Immature natural killer cell (primary cell): Measurements from ENCODE around the gene SDS. TPM values are rescaled to one million over a fixed set of nuclear protein-coding genes. Genes with fewer than 3 reads are reported as not detected.
A peak's percentile ranks its signal among the peaks of the same experiment; 100 is the strongest.
"Not testable (repeated sequence)": the region's sequence is repeated elsewhere in the genome, so short reads cannot be mapped to it uniquely, and the experiment has no call there.

ENCODE experiments used
- DNase-seq, 3 donors: peaks; one replicate each; pipeline ENCODE4 v3.0.0; 2022; ENCODE audit warnings: mixed read lengths in 1 of 3
- H3K27ac Mint-ChIP-seq, 6 donors: one replicate each; pipeline ENCODE4 v1.8.0; 2020; ENCODE audit warnings: mixed read lengths in 6 of 6, mild to moderate bottlenecking in 5 of 6, inconsistent platforms in 4 of 6, moderate library complexity in 3 of 6
- H3K27me3 Mint-ChIP-seq, 3 donors: one replicate each; pipeline ENCODE4 v1.8.0; 2020 to 2021; ENCODE audit warnings: low read depth in 3 of 3, mild to moderate bottlenecking in 3 of 3, mixed read lengths in 3 of 3, moderate library complexity in 3 of 3, inconsistent platforms in 1 of 3
- H3K36me3 Mint-ChIP-seq, 3 donors: one replicate each; pipeline ENCODE4 v1.8.0; 2020; ENCODE audit warnings: mixed read lengths in 3 of 3, inconsistent platforms in 2 of 3, mild to moderate bottlenecking in 2 of 3
- H3K4me1 Mint-ChIP-seq, 2 donors: one replicate each; pipeline ENCODE4 v1.8.0; 2020; ENCODE audit warnings: inconsistent platforms in 2 of 2, mild to moderate bottlenecking in 2 of 2, mixed read lengths in 2 of 2, moderate library complexity in 1 of 2
- H3K4me3 Mint-ChIP-seq, 5 donors: one replicate each; pipeline ENCODE4 v1.8.0; 2020; ENCODE audit warnings: mild to moderate bottlenecking in 5 of 5, mixed read lengths in 5 of 5, inconsistent platforms in 3 of 5, moderate library complexity in 3 of 5
- H3K9me3 Mint-ChIP-seq, 6 donors: one replicate each; pipeline ENCODE4 v1.8.0; 2020; ENCODE audit warnings: mild to moderate bottlenecking in 6 of 6, mixed read lengths in 6 of 6, inconsistent platforms in 4 of 6, moderate library complexity in 3 of 6
- polyA plus RNA-seq, 3 donors: library from polyadenylated mRNA; unstranded; fragments of 300-500 nt; fragmentation: Illumina TruSeq; gene quantifications; one replicate each; pipeline ENCODE4 v1.2.3, GENCODE V29; 2021

SDS gene
- polyA plus RNA-seq, 3 donors from 2014 or later = 1.4 TPM; not detected in 2

DNA sequence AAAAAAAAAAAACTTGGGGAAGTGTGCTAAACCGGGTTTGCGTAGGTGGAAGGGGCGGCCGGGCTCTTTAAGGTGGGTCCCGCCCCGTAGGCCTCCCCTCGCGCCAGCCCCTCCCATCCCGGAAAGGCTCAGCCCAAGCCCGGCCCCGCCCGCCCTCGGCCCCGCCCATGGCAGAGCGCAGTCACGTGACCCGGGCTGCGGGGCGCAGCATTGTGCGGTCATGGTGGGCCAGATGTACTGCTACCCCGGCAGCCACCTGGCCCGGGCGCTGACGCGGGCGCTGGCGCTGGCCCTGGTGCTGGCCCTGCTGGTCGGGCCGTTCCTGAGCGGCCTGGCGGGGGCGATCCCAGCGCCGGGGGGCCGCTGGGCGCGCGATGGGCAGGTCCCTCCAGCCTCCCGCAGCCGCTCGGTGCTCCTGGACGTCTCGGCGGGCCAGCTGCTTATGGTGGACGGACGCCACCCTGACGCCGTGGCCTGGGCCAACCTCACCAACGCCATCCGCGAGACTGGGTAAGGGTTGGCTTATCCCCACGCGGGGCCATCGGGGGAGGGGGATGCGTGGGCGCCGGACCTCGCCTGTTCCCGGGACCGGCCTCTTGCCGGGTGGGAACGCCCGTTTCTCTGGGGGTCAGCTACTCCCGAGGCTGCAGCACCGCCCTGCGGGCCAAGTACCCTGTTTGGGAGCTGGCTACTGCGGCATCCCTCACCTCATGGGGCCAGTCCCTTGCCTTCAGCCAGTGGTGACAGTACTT is 45.1 kb downstream of the SDS start, which contains the start of gene PLBD2:
PLBD2 (plus strand) TSS at position 207 of the 752 bp plus-strand sequence; CDS start at position 221, 14 bp downstream.
- Mint-ChIP-seq H3K36me3 (no peaks in the 10 kb centered on the region), H3K4me1 (peaks cover 9 to 17% of the 10 kb centered on the region in 2 donors), H3K27me3 (peaks cover 0 to 9% (median 6%) of the 10 kb centered on the region in 3 donors), H3K9me3 (no peaks in the 10 kb centered on the region), H3K27ac (peak within 1 kb of the TSS; percentile 78 to 92 (median 88)), H3K4me3 (peak within 1 kb of the TSS; percentile 85 to 88 (median 88))
- peak; percentile 90 to 92 (median 90) for DNase-seq

DNA sequence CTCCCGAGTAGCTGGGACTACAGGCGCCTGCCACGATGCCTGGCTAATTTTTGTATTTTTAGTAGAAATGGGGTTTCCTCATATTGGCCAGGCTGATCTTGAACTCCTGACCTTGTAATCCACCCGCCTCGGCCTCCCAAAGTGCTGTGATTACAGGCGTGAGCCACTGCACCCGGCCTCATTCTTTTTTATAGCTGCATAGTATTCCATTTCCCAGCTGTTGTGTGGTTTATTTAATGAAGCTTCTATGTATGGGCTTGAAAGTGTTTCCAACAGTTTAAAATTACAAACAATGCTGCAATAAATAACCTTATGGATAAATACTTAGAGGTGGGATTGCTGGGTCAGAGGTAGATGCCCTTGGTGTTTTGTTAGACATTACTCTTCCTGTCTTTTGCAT is 49.5 kb downstream of the SDS start:
- not testable (repeated sequence) for H3K27ac Mint-ChIP-seq, H3K27me3 Mint-ChIP-seq, DNase-seq, H3K4me1 Mint-ChIP-seq, H3K4me3 Mint-ChIP-seq, H3K9me3 Mint-ChIP-seq, H3K36me3 Mint-ChIP-seq

GRCh38 chr12:113351089-113351488 is 52.6 kb downstream of the SDS start:
- Mint-ChIP-seq H3K9me3 (no peaks in the 10 kb centered on the region), H3K36me3 (no peaks in the 10 kb centered on the region), H3K4me3 (no peak overlapping the region), H3K27ac (no peak overlapping the region), H3K4me1 (no peaks in the 10 kb centered on the region), H3K27me3 (peaks cover 3 to 5% (median 4%) of the 10 kb centered on the region in 3 donors)
- no peak for DNase-seq

- Mint-ChIP-seq H3K36me3 (no peaks in the 10 kb centered on the region), H3K4me1 (no peaks in the 10 kb centered on the region), H3K27ac (no peak overlapping the region), H3K27me3 (peaks cover 4 to 6% (median 5%) of the 10 kb centered on the region in 3 donors), H3K9me3 (no peaks in the 10 kb centered on the region), H3K4me3 (no peak overlapping the region)
- no peak for DNase-seq
Measured at GRCh38 chr12:113348849-113349536, 54.7 kb downstream of the SDS start.

GRCh38 chr12:113347892-113348291 is 55.8 kb downstream of the SDS start:
- no peak for DNase-seq
- H3K4me1 Mint-ChIP-seq = no peaks in the 10 kb centered on the region
- H3K4me3 Mint-ChIP-seq = no peak overlapping the region
- H3K27me3 Mint-ChIP-seq = peaks cover 4 to 6% (median 5%) of the 10 kb centered on the region in 3 donors
- H3K36me3 Mint-ChIP-seq = no peaks in the 10 kb centered on the region
- H3K9me3 Mint-ChIP-seq = no peaks in the 10 kb centered on the region
- no peak overlapping the region for H3K27ac Mint-ChIP-seq

DNA sequence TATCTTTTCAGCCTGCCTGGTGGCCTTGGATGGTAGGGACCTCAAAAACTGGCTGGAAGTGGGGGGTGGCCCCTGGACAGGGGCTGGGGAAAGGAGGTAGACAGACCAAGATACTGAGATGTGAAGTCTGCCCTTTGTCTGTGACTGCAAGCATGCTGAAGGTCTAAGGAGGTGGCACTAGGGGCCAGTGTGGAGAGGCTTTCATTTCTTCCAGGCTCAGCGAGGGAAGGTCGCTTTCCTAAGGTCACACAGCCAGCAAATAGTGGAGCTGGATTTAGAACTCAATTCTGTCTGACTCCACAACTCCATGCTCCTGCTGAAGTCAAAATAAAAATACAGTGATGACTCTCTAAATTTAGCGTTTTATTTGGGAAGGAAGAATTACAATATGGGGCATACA is 56.6 kb downstream of the SDS start:
- H3K9me3 Mint-ChIP-seq = no peaks in the 10 kb centered on the region
- no peaks in the 10 kb centered on the region for H3K4me1 Mint-ChIP-seq
- no peak overlapping the region for H3K4me3 Mint-ChIP-seq
- H3K27ac Mint-ChIP-seq = no peak overlapping the region
- no peaks in the 10 kb centered on the region for H3K36me3 Mint-ChIP-seq
- peaks cover 2 to 6% (median 5%) of the 10 kb centered on the region in 3 donors for H3K27me3 Mint-ChIP-seq
- no peak for DNase-seq

DNA sequence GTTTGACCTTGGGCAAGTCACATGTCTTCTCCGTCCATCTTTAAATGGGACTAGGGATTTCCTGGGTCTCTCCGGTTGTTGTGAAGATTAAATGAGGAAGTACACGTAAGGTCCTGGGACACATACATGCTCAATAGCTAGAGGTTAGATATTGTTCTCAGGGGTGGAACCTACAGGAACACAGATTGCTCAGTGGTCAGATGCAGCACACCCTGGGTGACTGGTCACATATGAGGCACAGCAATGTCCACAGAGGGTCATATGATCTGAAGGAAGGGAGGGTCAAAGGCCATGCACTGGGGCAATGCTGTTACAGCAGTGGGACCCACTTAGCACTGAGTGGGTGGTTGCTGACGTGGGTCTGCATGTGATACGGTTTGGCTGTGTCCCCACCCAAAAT is 57.3 kb downstream of the SDS start:
- Mint-ChIP-seq H3K4me1 (no peaks in the 10 kb centered on the region), H3K27ac (no peak overlapping the region), H3K9me3 (no peaks in the 10 kb centered on the region), H3K27me3 (peaks cover 2 to 7% (median 6%) of the 10 kb centered on the region in 3 donors), H3K4me3 (no peak overlapping the region), H3K36me3 (no peaks in the 10 kb centered on the region)
- DNase-seq = no peak

DNA sequence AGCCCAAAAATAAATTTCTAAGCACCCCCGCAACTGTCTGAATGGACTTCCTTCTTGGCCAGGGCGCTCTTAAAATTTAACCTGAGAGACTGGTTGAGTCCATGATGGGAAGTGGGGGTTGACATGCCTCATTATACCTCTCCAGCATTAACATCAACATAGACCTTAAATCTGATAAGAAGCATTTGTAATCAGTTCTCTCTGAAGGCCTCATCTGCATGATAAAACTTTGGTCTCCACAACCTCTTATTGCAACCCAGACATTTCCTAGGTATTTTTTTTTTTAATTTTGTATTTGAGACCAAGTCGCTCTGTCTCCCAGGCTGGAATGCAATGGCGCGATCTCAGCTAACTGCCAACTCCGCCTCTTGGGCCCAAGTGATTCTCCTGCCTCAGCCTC is 58.4 kb downstream of the SDS start:
- H3K27me3 Mint-ChIP-seq = peaks cover 2 to 6% (median 3%) of the 10 kb centered on the region in 3 donors
- H3K36me3 Mint-ChIP-seq = no peaks in the 10 kb centered on the region
- no peak for DNase-seq
- H3K9me3 Mint-ChIP-seq = no peaks in the 10 kb centered on the region
- no peak overlapping the region for H3K4me3 Mint-ChIP-seq
- no peaks in the 10 kb centered on the region for H3K4me1 Mint-ChIP-seq
- no peak overlapping the region for H3K27ac Mint-ChIP-seq

Other genes with a start within 250 kb of the SDS start
- 10 to 100 TPM in 2 of 3 donors, 1 to 10 TPM in 1; 7.8 to 34.2 (median 11.0) TPM for gene DDX54, start 218.4 kb downstream of the SDS start, polyA plus RNA-seq
- gene RITA1, start 218.2 kb downstream of the SDS start, polyA plus RNA-seq = 10 to 100 TPM; 31.3 to 36.6 (median 33.1) TPM
- gene TPCN1, start 182.4 kb downstream of the SDS start, polyA plus RNA-seq = 1 to 10 TPM in 2 of 3 donors, not detected in 1; 3.0 to 3.1 TPM
- gene SLC8B1, start 68.8 kb downstream of the SDS start, polyA plus RNA-seq = 10 to 100 TPM in 2 of 3 donors, 1 to 10 TPM in 1; 8.0 to 18.6 (median 10.3) TPM
- gene PLBD2, start 45.3 kb downstream of the SDS start, polyA plus RNA-seq = 10 to 100 TPM in 1 of 3 donors, 1 to 10 TPM in 2; 4.8 to 10.1 (median 5.5) TPM
- gene SDSL, start 18.5 kb upstream of the SDS start, polyA plus RNA-seq = 1 to 10 TPM; 1.1 to 3.9 (median 2.7) TPM
- not detected for gene LHX5, start 68.0 kb upstream of the SDS start, polyA plus RNA-seq